GM20000 (cell line): ENCODE results near the gene USP4.

Experiments
- DNase-seq: peaks from one replicate; pipeline ENCODE4 v3.0.0; 2012; ENCODE audit warnings: low spot score
- TF ChIP-seq, protein P1 (sequence below): IDR thresholded peaks from 2 replicates; pipeline ENCODE4 v1.5.1; 2012; ENCODE audit warnings: mild to moderate bottlenecking, control low read depth; ENCODE audit errors: extremely low read depth, missing control alignments

USP4 gene

GRCh38 chr3:49378249-49378895 is 38.5 kb upstream of the USP4 start:
- no peak for DNase-seq
- TF ChIP-seq, protein P1, sequence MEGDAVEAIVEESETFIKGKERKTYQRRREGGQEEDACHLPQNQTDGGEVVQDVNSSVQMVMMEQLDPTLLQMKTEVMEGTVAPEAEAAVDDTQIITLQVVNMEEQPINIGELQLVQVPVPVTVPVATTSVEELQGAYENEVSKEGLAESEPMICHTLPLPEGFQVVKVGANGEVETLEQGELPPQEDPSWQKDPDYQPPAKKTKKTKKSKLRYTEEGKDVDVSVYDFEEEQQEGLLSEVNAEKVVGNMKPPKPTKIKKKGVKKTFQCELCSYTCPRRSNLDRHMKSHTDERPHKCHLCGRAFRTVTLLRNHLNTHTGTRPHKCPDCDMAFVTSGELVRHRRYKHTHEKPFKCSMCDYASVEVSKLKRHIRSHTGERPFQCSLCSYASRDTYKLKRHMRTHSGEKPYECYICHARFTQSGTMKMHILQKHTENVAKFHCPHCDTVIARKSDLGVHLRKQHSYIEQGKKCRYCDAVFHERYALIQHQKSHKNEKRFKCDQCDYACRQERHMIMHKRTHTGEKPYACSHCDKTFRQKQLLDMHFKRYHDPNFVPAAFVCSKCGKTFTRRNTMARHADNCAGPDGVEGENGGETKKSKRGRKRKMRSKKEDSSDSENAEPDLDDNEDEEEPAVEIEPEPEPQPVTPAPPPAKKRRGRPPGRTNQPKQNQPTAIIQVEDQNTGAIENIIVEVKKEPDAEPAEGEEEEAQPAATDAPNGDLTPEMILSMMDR, result no peak

DNA sequence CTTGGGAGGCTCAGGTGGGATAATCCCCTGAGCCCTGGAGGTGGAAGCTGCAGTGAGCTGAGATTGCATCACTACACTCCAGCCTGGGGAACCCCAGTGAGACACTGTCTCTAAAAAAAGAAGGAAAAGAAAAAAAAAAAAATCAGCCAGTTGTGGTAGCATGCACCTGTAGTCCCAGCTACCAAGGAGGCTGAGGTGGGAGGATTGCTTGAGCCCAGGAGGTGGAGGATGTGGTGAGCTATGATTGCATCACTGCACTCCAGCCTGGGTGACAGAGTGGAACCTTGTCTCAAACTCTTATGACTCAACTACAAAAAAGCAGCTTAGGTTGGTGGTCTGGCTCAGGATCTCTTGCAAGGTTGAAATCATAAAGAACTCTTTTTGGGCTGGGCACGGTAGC is 37.6 kb upstream of the USP4 start:
- DNase-seq, result no peak
- TF ChIP-seq, protein P1, result no peak

DNA sequence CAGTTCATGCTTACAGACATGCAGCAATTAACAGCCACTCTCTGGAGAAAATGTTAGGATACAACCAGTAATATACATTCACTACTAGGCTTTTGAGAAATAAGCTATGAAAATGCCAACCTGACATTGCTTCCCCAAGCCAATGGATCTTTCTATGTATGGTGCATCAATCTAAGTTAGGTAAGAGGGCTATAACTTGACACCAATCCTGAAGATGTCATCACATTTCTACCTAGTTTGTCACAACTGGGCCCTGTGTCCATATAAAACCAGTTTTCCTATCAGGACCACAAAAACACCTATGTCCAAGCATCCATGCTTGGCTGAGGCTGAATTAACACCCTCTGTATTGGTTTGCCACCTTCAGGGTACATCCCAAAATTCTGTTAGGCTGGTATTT is 32.1 kb upstream of the USP4 start:
- TF ChIP-seq, protein P1, result no peak
- no peak for DNase-seq

- TF ChIP-seq, protein P1, result no peak
- no peak for DNase-seq
Observed at GRCh38 chr3:49370585-49371290, 30.9 kb upstream of the USP4 start.

GRCh38 chr3:49362561-49362960 is 22.7 kb upstream of the USP4 start:
- TF ChIP-seq, protein P1, result no peak
- DNase-seq, result no peak

- TF ChIP-seq, protein P1, result no peak
- no peak for DNase-seq
Observed at GRCh38 chr3:49359623-49360022, 19.8 kb upstream of the USP4 start.

DNA sequence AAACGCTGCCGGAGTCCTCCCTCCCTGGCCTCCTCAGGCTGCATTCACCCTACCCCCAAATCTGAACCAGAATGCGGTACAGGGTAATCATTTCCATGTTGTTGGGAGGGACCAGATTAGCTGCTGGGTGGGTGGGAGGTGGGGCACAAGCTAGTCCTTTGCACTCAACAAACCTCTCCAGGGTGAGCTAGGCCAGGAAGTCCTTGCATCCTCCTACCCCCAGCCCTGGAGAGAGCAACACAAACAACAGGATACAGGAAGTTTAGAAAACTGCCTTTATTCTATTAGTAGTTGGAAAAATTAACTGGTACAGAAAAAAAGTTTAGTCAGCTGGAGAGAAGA is 19.0 kb upstream of the USP4 start:
- TF ChIP-seq, protein P1, result no peak
- DNase-seq, result no peak
